Testis (tissue), 2 donors: Measurements from ENCODE around the gene ADGRG7.

Experiments
- CTCF ChIP-seq, 3 experiments: fragments of 450-650 bp in 2 of 3; fragments of 200-600 bp in 1 of 3; sonication (generic) in 1 of 3; IDR thresholded peaks; one replicate each; pipeline ENCODE4 v1.5.1; 2016 to 2019; ENCODE audit warnings: antibody characterized with exemption in 3 of 3, mild to moderate bottlenecking in 2 of 3, moderate library complexity in 1 of 3
- POLR2A ChIP-seq: fragments of 450-650 bp; IDR thresholded peaks from one replicate; pipeline ENCODE4 v1.6.1; 2017; ENCODE audit warnings: antibody characterized with exemption, mild to moderate bottlenecking, moderate library complexity

DNA sequence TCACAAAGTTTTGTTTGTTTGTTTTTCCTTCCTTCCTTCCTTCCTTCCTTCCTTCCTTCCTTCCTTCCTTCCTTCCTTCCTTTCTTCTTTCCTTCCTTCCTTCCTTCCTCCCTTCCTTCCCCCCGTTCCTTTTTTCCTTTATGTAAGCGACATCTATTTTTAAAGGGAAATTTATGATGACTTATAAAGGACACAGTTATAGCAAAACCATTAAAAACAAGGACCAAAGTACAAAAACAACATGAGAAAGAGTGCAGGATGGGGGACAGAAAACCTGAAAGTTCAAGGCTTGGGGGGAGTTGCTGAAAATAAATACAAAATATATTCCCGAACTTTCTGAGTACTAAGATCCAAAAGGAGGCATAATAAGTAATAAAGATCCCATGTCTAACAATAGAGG lies 1.8 kb downstream of the ADGRG7 start:
- no peak for TF ChIP-seq CTCF (IDR thresholded peaks at IDR 0.05)
- TF ChIP-seq POLR2A, result no peak
